HFFc6 (cell line): Measurements from ENCODE around the gene ZNF267. TPM values are rescaled to one million over a fixed set of nuclear protein-coding genes. Genes with fewer than 3 reads are reported as not detected.
"Not testable (repeated sequence)": the region's sequence is repeated elsewhere in the genome, so short reads cannot be mapped to it uniquely, and the experiment has no call there.

ENCODE experiments used
- DNase-seq: peaks from one replicate; pipeline ENCODE4 v3.0.0-alpha.2; 2018
- H3K27ac Mint-ChIP-seq: 2 replicates; pipeline ENCODE4 v1.8.0; 2020; ENCODE audit warnings: mild to moderate bottlenecking, mixed read lengths
- H3K27me3 Mint-ChIP-seq: 2 replicates; pipeline ENCODE4 v1.8.0; 2021; ENCODE audit warnings: mild to moderate bottlenecking, moderate library complexity, mixed read lengths; ENCODE audit not compliant: insufficient read depth
- H3K36me3 Mint-ChIP-seq: 2 replicates; pipeline ENCODE4 v1.8.0; 2021; ENCODE audit warnings: low read depth, mixed read lengths
- H3K4me1 Mint-ChIP-seq: 2 replicates; pipeline ENCODE4 v1.8.0; 2020; ENCODE audit warnings: low read depth, mixed read lengths
- H3K4me3 Mint-ChIP-seq: 2 replicates; pipeline ENCODE4 v1.8.0; 2020; ENCODE audit warnings: mild to moderate bottlenecking, moderate library complexity, mixed read lengths
- H3K9me3 Mint-ChIP-seq: 2 replicates; pipeline ENCODE4 v1.8.0; 2020; ENCODE audit warnings: mild to moderate bottlenecking, mixed read lengths
- total RNA-seq, 6 experiments: library from RNA; stranded (reverse); fragmentation: NEBNext Ultra II Directional; extraction: Animal tissue kit (Norgen Biotek cat#: 25700); gene quantifications; 2 replicates in 1 of 6; 3 replicates in 5 of 6; pipeline ENCODE4 v1.2.3, GENCODE V29; 2021
- TF ChIP-seq, protein P1 (sequence below): fragments of 200-600 bp; sonication (generic); IDR thresholded peaks from 2 replicates; pipeline ENCODE4 v1.5.0; 2021; ENCODE audit warnings: antibody characterized with exemption, mild to moderate bottlenecking

Gene ZNF267
- total RNA-seq, 6 experiments from 2014 or later, result 5.5 to 8.9 (median 6.9) TPM

DNA sequence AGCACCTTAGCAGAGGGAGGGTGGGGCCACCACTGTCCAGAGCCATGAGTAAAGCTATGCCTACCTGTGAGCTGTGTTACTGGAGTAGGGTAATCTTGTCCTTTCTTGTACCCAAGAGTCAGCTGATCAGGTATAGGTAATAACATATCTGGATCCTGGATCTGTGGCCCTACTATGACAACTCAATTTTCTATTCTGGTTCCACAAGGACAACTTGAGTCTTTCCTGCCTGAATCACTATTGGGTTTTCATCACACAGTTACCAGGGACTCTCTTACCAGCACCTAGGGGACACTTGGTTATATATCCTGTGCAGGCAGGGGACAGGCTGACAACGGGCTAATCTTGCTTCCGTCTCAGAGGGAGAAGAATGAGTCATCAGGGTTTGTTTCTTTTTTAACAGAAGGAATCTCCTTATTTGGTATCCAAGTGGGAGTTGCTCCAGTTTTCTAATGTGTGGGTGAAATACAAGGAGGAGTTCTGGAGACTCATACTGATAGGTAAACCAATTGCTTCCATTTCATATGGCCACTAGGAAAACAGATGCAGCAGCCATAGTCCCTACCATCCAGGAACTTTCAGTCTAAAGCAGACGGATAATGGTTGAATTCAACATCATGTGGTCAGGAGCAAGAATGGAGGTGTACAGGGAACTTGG, 6.8 kb downstream of the ZNF267 start:
- Mint-ChIP-seq H3K9me3 (no peaks in the 10 kb centered on the region; the same call in 1 of the 2 replicates), H3K36me3 (peaks cover 44% of the 10 kb centered on the region), H3K4me3 (peak overlapping the region; percentile 42; the same call in 1 of the 2 replicates), H3K27me3 (peaks cover 2% of the 10 kb centered on the region; the same call in 1 of the 2 replicates), H3K4me1 (peaks cover 52% of the 10 kb centered on the region), H3K27ac (peak overlapping the region; percentile 76)
- TF ChIP-seq, protein P1, sequence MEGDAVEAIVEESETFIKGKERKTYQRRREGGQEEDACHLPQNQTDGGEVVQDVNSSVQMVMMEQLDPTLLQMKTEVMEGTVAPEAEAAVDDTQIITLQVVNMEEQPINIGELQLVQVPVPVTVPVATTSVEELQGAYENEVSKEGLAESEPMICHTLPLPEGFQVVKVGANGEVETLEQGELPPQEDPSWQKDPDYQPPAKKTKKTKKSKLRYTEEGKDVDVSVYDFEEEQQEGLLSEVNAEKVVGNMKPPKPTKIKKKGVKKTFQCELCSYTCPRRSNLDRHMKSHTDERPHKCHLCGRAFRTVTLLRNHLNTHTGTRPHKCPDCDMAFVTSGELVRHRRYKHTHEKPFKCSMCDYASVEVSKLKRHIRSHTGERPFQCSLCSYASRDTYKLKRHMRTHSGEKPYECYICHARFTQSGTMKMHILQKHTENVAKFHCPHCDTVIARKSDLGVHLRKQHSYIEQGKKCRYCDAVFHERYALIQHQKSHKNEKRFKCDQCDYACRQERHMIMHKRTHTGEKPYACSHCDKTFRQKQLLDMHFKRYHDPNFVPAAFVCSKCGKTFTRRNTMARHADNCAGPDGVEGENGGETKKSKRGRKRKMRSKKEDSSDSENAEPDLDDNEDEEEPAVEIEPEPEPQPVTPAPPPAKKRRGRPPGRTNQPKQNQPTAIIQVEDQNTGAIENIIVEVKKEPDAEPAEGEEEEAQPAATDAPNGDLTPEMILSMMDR, result no peak
- DNase-seq, result peak; percentile 75

DNA sequence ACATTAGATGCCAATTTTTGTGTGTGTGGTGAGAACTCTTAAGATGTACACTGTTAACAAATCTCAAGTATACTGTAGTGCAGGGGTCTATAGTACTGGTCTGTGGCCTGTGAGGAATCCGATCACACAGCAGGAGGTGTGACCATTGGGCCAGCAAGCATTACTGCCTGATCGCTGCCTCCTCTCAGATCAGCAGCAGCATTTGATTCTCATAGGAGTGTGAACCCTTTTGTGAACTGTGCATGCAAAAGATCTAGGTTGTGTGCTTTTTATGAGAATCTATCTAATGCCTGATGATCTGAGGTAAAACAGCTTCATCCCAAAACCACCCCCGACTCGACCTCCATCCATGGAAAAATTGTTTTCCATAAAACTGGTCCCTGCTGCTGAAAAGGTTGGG, 12.6 kb downstream of the ZNF267 start:
- Mint-ChIP-seq H3K4me1 (peaks cover 8% of the 10 kb centered on the region), H3K27ac (no peak overlapping the region), H3K36me3 (peaks cover 78% of the 10 kb centered on the region), H3K27me3 (peaks cover 2% of the 10 kb centered on the region; the same call in 1 of the 2 replicates), H3K4me3 (no peak overlapping the region), H3K9me3 (peaks cover 13% of the 10 kb centered on the region)
- DNase-seq, result no peak
- TF ChIP-seq, protein P1, result no peak

DNA sequence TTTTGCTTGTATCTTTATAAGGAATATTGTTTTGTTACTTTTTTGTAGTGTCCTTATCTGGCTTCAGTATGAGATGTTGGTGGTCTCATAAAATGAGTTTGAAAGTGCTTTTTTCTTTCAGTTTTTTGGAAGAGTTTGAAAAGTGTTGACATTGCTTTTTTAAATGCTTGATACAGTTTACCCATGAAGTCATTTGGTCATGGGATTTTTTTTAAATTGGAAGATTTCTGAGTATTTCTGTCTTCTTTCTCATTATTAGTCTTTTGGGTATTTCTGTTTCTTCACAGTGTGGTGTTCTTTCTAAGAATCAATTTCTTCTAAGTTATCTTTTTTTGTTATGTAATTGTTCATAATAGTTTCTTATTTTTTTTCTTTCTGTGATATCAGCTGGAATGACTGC, 15.1 kb downstream of the ZNF267 start:
- TF ChIP-seq, protein P1, result no peak
- no peak overlapping the region for H3K27ac Mint-ChIP-seq
- peaks cover 25% of the 10 kb centered on the region for H3K9me3 Mint-ChIP-seq
- H3K4me1 Mint-ChIP-seq, result peaks cover 8% of the 10 kb centered on the region
- H3K36me3 Mint-ChIP-seq, result peaks cover 92% of the 10 kb centered on the region
- peaks cover 1% of the 10 kb centered on the region; the same call in 1 of the 2 replicates for H3K27me3 Mint-ChIP-seq
- DNase-seq, result no peak
- no peak overlapping the region for H3K4me3 Mint-ChIP-seq

DNA sequence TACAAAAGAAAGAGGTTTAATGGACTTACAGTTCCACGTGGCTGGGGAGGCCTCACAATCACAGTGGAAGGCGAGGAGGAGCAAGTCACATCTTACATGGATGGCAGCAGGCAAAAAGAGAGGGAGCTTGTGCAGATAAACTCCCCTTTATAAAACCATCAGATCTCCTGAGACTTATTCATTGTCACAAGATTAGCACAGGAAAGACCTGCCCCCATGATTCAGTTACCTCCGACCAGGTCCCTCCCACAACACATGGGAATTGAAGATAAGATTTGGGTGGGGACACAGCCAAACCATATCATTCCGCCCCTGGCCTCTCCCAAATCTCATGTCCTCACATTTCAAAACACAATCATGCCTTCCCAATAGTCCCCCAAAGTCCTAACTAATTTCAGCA, 18.5 kb downstream of the ZNF267 start:
- Mint-ChIP-seq H3K9me3 (peaks cover 43% of the 10 kb centered on the region), H3K36me3 (peaks cover 99% of the 10 kb centered on the region)
- not testable (repeated sequence) for DNase-seq, H3K4me1 Mint-ChIP-seq, H3K27me3 Mint-ChIP-seq, H3K27ac Mint-ChIP-seq, H3K4me3 Mint-ChIP-seq

DNA sequence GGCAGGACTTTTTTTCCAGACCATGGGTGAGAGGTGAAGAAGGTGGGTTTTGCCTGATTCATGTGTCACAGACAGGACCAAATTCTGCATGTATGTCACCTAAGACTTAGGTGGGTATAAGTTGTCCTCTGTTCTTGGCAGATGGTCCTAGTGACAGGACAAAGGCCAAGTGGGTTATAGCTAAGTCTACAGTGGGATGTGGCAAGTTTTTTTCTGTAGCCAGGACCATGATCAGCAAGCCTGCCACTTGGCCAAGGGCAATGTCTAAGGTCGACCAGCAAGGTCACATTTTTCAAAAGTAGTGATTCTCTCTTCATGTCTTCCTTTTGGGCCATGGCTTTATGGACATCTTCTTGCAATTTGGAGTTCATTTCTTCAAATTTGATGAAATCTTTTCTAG, 20.2 kb downstream of the ZNF267 start:
- H3K27me3 Mint-ChIP-seq, result no peaks in the 10 kb centered on the region
- H3K27ac Mint-ChIP-seq, result no peak overlapping the region
- H3K9me3 Mint-ChIP-seq, result peaks cover 58% of the 10 kb centered on the region
- peaks cover 7% of the 10 kb centered on the region for H3K4me1 Mint-ChIP-seq
- no peak overlapping the region for H3K4me3 Mint-ChIP-seq
- DNase-seq, result no peak
- TF ChIP-seq, protein P1, result no peak
- H3K36me3 Mint-ChIP-seq, result peaks cover 99% of the 10 kb centered on the region

DNA sequence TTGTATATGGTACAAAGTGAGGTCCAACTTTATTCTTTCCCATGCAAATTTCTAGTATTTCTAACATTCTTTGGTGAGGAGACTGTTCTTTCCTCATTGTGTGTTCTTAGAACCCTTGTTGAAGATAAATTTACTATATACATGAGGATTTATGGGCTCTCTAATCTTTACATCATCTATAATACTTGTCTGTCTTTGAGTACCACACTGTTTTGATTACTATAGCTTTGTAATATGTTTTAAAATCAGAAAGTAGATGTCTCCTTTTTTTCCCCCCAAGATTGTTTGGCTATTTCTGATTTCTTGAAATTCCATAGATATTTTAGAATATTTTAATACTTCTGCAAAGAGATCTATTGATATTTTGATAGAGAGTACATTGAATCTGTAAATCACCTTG, 23.7 kb downstream of the ZNF267 start:
- TF ChIP-seq, protein P1, result no peak
- Mint-ChIP-seq H3K27me3 (no peaks in the 10 kb centered on the region), H3K9me3 (peaks cover 47% of the 10 kb centered on the region), H3K36me3 (peaks cover 84% of the 10 kb centered on the region), H3K4me1 (no peaks in the 10 kb centered on the region), H3K27ac (no peak overlapping the region), H3K4me3 (no peak overlapping the region)
- DNase-seq, result no peak
